Type B pancreatic cell (in vitro differentiated cells): ENCODE data around the gene RING1. TPM values are rescaled to one million over a fixed set of nuclear protein-coding genes. Genes with fewer than 3 reads are reported as not detected.

Source experiments
- DNase-seq: peaks from one replicate; pipeline ENCODE4 v3.0.0; 2021; ENCODE audit warnings: mixed read lengths; ENCODE audit not compliant: unreplicated experiment; ENCODE audit errors: extremely low spot score
- H3K27ac Mint-ChIP-seq: 2 replicates; pipeline ENCODE4 v1.8.0; 2021; ENCODE audit warnings: mild to moderate bottlenecking, mixed read lengths
- H3K27me3 Mint-ChIP-seq: 2 replicates; pipeline ENCODE4 v1.8.0; 2021; ENCODE audit warnings: mixed read lengths
- H3K36me3 Mint-ChIP-seq: 2 replicates; pipeline ENCODE4 v1.8.0; 2021; ENCODE audit warnings: mixed read lengths
- H3K4me1 Mint-ChIP-seq: one replicate; pipeline ENCODE4 v1.8.0; 2021; ENCODE audit warnings: mixed read lengths; ENCODE audit not compliant: unreplicated experiment
- H3K4me3 Mint-ChIP-seq: 2 replicates; pipeline ENCODE4 v1.8.0; 2021; ENCODE audit warnings: mild to moderate bottlenecking, mixed read lengths
- H3K9me3 Mint-ChIP-seq: 2 replicates; pipeline ENCODE4 v1.8.0; 2021; ENCODE audit warnings: mixed read lengths
- CTCF ChIP-seq: fragments of 200-600 bp; sonication (generic); conservative IDR thresholded peaks from 2 replicates; pipeline ENCODE4 v1.5.0; 2021; ENCODE audit warnings: antibody characterized with exemption, mild to moderate bottlenecking
- total RNA-seq: library from RNA; stranded (reverse); gene quantifications from 2 replicates; pipeline ENCODE4 v1.2.1, GENCODE V29; 2021; ENCODE audit warnings: low replicate concordance

The RING1 gene
- total RNA-seq, 1 donor from 2014 or later, result 60.4 TPM

DNA sequence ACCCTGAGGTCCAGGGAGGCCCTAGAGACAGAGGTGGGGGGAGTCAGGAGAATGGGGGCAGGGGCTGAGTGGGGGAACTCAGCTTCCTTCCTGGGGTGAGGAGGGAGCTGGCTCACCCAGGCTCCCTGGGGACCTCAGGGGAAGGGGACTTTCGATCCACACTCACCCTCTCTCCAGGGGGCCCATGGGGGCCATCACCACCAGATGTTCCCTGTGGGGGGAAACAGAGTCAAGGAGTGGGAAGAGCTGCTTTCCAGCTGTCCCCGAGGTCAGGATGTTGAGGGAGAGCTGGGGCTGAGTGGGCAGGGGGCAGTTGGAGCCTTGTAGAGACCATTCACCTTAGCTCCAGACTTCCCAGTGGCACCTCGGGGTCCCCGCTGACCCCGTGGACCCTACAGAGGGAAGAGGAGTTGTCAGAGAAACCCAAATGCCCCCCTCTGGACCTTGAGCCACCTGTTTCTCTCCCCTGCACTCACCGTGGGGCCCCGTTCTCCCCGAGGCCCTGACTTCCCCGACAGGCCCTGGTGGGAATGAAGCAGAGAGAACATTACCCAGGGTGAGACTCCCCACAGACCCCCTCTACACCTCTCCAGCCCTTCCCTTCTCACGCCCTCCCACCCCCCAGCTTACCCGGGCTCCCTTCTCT lies 34.6 kb upstream of the RING1 start:
- DNase-seq, result no peak
- Mint-ChIP-seq H3K27me3 (peaks cover 8% of the 10 kb centered on the region), H3K9me3 (no peaks in the 10 kb centered on the region), H3K4me3 (no peak overlapping the region), H3K27ac (no peak overlapping the region), H3K36me3 (no peaks in the 10 kb centered on the region), H3K4me1 (peaks cover 10% of the 10 kb centered on the region)
- no peak for TF ChIP-seq CTCF

- no peak for TF ChIP-seq CTCF
- H3K4me1 Mint-ChIP-seq, result peaks cover 10% of the 10 kb centered on the region
- peaks cover 8% of the 10 kb centered on the region for H3K27me3 Mint-ChIP-seq
- no peaks in the 10 kb centered on the region for H3K36me3 Mint-ChIP-seq
- H3K27ac Mint-ChIP-seq, result no peak overlapping the region
- H3K9me3 Mint-ChIP-seq, result no peaks in the 10 kb centered on the region
- DNase-seq, result no peak
- no peak overlapping the region for H3K4me3 Mint-ChIP-seq
Observed at GRCh38 chr6:33174784-33175183, 33.5 kb upstream of the RING1 start.

DNA sequence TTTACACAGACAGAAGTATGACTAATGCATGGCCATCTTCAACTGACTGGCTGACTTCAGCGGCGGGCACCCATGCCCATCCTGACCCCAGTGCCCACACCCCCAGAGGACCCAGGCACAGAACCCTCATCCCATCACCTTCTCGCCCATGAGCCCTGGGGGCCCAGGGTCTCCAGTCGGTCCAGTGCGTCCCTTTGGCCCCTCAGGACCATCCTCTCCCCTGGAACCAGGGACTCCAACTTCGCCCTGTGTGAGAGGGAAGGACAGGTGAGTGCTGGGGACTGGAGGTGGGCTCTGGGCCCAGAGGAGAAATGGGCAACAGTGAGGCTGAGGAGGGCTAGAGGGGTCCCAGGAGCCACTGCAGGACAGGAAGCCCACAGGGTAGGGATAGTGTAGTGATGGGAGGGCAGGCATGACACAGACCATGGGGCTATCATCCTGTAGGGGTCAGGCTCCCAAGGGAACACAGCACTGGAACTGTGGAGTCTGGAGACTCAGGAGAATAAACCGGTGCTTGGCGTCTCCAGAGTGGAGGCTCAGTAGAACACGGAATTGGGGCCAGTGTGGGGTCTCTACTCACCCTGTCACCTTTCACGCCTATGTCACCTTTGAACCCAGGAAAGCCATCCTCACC lies 32.7 kb upstream of the RING1 start:
- Mint-ChIP-seq H3K27ac (no peak overlapping the region), H3K4me3 (no peak overlapping the region), H3K9me3 (no peaks in the 10 kb centered on the region), H3K36me3 (no peaks in the 10 kb centered on the region), H3K4me1 (peaks cover 10% of the 10 kb centered on the region), H3K27me3 (peaks cover 8% of the 10 kb centered on the region)
- TF ChIP-seq CTCF, result no peak
- DNase-seq, result no peak

DNA sequence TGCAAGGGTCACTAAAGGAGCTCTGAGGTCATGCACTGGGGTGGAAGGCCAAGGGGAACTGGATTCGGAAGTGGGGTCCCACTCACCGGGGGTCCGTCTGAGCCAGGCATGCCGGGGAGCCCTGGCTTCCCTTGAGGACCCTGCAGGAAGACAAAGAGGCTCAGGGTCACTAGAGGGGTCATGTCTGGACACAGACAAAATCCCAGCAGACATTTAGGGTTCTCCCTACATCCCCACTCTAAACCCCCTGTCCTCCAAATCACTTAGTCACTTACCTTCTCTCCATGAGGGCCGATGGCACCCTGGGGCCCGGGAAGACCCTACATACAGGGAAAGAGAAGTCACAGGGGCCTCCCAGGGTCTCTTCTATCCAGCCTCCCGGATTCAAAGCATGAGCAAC lies 31.4 kb upstream of the RING1 start:
- no peak overlapping the region for H3K4me3 Mint-ChIP-seq
- no peak for TF ChIP-seq CTCF
- H3K4me1 Mint-ChIP-seq, result peaks cover 10% of the 10 kb centered on the region
- H3K36me3 Mint-ChIP-seq, result no peaks in the 10 kb centered on the region
- H3K27ac Mint-ChIP-seq, result no peak overlapping the region
- no peaks in the 10 kb centered on the region for H3K9me3 Mint-ChIP-seq
- no peak for DNase-seq
- H3K27me3 Mint-ChIP-seq, result peaks cover 8% of the 10 kb centered on the region

- TF ChIP-seq CTCF, result no peak
- Mint-ChIP-seq H3K36me3 (no peaks in the 10 kb centered on the region), H3K4me1 (peaks cover 10% of the 10 kb centered on the region), H3K4me3 (peak overlapping the region; percentile 59), H3K27ac (peak overlapping the region; percentile 57), H3K9me3 (no peaks in the 10 kb centered on the region), H3K27me3 (peaks cover 8% of the 10 kb centered on the region)
- DNase-seq, result no peak
Observed at GRCh38 chr6:33177552-33178446, 30.5 kb upstream of the RING1 start.
